22Rv1 (cell line): ENCODE data around the gene TSC22D1.
A peak's percentile ranks its signal among the peaks of the same experiment; 100 is the strongest.

Experiments used
- H3K27ac ChIP-seq: fragments of 450-650 bp; 2 replicates; pipeline ENCODE4 v1.5.1; 2017
- CTCF ChIP-seq: fragments of 450-650 bp; IDR thresholded peaks from 2 replicates; pipeline ENCODE4 v1.5.1; 2017; ENCODE audit warnings: mild to moderate bottlenecking
- ZFX ChIP-seq: fragments of 450-650 bp; IDR thresholded peaks from 2 replicates; pipeline ENCODE4 v1.6.1; 2017; ENCODE audit warnings: antibody characterized with exemption, borderline replicate concordance

Gene TSC22D1

GRCh38 chr13:44575741-44576350 is at the start of gene TSC22D1:
Gene TSC22D1 (minus strand): TSS chr13:44576330. CDS start chr13:44576074, 256 bp downstream.
- peak within 1 kb of the TSS; percentile 97 for H3K27ac ChIP-seq
- TF ChIP-seq CTCF (no peak), ZFX (no peak)

GRCh38 chr13:44622708-44623107 is 46.6 kb upstream of the TSC22D1 start:
- H3K27ac ChIP-seq: no peak overlapping the region
- TF ChIP-seq CTCF (no peak), ZFX (no peak)

GRCh38 chr13:44622261-44622660 is 46.1 kb upstream of the TSC22D1 start:
- H3K27ac ChIP-seq: no peak overlapping the region
- TF ChIP-seq ZFX (no peak), CTCF (no peak)

- no peak for TF ChIP-seq ZFX
- no peak for TF ChIP-seq CTCF
- no peak overlapping the region for H3K27ac ChIP-seq
Measured at GRCh38 chr13:44620057-44620456, 43.9 kb upstream of the TSC22D1 start.

GRCh38 chr13:44619651-44620050 is 43.5 kb upstream of the TSC22D1 start:
- no peak overlapping the region for H3K27ac ChIP-seq
- TF ChIP-seq ZFX: no peak
- no peak for TF ChIP-seq CTCF

GRCh38 chr13:44618326-44618725 is 42.2 kb upstream of the TSC22D1 start:
- H3K27ac ChIP-seq: no peak overlapping the region
- TF ChIP-seq ZFX (no peak), CTCF (no peak)

- TF ChIP-seq ZFX (no peak), CTCF (no peak)
- no peak overlapping the region for H3K27ac ChIP-seq
Measured at GRCh38 chr13:44617648-44618047, 41.5 kb upstream of the TSC22D1 start.
